ENCODE measurements around the gene SNX27. TPM values are rescaled to one million over a fixed set of nuclear protein-coding genes. Genes with fewer than 3 reads are reported as not detected.

SNX27 gene
- total RNA-seq, 1 experiment from 2014 or later: 42.2 TPM

DNA sequence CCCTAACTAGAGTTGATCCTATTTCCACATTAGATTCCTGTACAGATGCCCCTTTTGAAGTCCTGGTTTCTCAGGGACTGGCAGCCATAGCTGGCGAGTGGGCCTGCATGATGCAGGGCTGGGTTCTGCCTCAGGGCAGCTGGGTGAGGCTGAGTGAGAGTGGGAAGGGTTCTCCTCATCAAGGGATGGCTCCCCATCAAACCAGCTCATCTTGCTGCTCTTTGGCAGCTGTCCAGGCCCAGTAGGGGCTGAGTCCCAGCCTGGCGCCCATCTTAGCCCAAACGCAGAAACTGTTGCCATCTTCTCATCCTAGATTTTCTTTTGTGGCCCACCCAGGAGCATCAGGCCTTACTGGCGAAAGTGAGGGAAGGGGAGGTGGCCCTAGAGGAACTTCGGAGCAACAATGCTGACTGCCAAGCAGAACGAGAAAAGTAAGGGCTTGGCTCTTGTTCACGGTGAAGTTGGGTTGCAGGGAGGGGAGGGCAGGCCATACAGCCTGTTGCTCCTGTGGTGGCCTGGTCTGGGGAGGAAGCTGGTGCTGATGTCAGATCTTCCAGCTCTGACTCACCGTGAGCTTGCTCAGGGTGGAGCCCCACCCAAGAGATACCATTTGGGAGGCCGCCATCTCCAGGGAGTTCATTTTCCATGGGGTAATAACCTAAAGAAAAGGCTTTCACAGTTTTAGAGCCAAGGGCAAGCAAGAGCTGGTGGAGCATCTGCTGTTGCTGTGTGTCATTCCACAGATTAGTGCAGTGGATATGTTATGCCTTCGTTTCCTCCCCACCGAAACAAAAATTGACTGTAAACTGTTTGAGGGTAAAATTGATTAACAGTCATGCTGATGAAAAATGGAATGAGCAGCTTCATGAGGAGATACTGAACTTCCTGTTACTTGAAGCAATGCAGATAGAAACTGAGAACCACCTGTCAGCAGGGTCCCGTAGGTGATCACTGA lies 37.0 kb upstream of the SNX27 start (continued):
- TF ChIP-seq, protein P1, sequence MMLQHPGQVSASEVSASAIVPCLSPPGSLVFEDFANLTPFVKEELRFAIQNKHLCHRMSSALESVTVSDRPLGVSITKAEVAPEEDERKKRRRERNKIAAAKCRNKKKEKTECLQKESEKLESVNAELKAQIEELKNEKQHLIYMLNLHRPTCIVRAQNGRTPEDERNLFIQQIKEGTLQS (IDR thresholded peaks at IDR 0.05): no peak
- TF ChIP-seq SIN3A (IDR thresholded peaks at IDR 0.05; ENCODE audit: low read depth): no peak
- no peak for TF ChIP-seq EZH2phosphoT487 (IDR thresholded peaks at IDR 0.05; ENCODE audit: borderline replicate concordance)
- no peak for TF ChIP-seq POLR2A (IDR thresholded peaks at IDR 0.05; ENCODE audit: borderline replicate concordance, extremely low read depth, insufficient read depth, insufficient read length)
- TF ChIP-seq, protein P2, sequence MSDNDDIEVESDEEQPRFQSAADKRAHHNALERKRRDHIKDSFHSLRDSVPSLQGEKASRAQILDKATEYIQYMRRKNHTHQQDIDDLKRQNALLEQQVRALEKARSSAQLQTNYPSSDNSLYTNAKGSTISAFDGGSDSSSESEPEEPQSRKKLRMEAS (IDR thresholded peaks at IDR 0.05): no peak

DNA sequence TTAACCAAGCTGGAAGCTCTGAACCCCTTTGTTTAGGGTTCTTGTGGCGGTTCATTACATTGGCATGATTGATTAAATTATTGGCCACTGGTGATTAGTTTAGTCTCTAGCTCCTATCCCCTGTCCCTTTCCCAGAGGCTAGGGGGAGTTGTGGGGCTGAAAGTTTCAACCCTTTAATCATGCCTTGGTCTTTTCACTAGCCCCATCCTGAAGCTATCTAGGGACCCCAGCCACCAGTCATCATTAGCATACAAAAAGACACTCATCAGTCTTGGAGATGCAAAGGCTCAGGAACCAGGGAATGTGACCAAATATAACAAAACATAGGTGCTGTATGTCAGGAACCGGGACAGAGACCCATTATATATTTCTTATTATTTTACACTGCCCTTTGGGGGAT lies 34.7 kb upstream of the SNX27 start:
- Histone ChIP-seq H3K36me3 (ENCODE audit: control insufficient read depth in 1 of 2, insufficient read depth in 2 of 2, low read length in 2 of 2) (peaks cover 0 to 9% of the 10 kb centered on the region in 2 experiments; a peak in 1 of 4 replicates), H3K27ac (ENCODE audit: low read depth, low read length) (no peak overlapping the region), H3K79me2 (ENCODE audit: insufficient read depth, low read length) (no peaks in the 10 kb centered on the region), H3K4me1 (ENCODE audit: control insufficient read depth in 1 of 2, insufficient read depth in 2 of 2, low read length in 2 of 2) (peaks cover 4 to 41% of the 10 kb centered on the region in 2 experiments), H2AFZ (ENCODE audit: low read depth, low read length, poor library complexity, severe bottlenecking) (no peak overlapping the region), H3K4me2 (ENCODE audit: low read length) (no peak overlapping the region), H3K9me3 (ENCODE audit: control insufficient read depth in 1 of 2, insufficient read depth in 1 of 2, low read depth in 1 of 2, low read length in 2 of 2) (no peaks in the 10 kb centered on the region), H3K9ac (ENCODE audit: low read length) (no peak overlapping the region), H3K27me3 (ENCODE audit: insufficient read depth, low read length) (no peaks in the 10 kb centered on the region), H4K20me1 (ENCODE audit: insufficient read depth) (no peaks in the 10 kb centered on the region), H3K4me3 (replicated peaks in 1 of 2; ENCODE audit: low read depth in 1 of 2, low read length in 2 of 2) (no peak overlapping the region), H3K9me2 (ENCODE audit: insufficient read depth) (no peaks in the 10 kb centered on the region)
- ATAC-seq (no peak), DNase-seq (ENCODE audit: low read depth, low spot score) (no peak)
- RAD21 ChIA-PET (ENCODE audit: low non-redundant PET in 1 of 2, low total read pairs in 2 of 2, uncharacterized antibody in 2 of 2, unreplicated experiment in 2 of 2): no interaction called here
- intact Hi-C loops (cut with micrococcal nuclease): no loop called here
- TF ChIP-seq SRF (IDR thresholded peaks at IDR 0.05; ENCODE audit: low read depth): no peak
- TF ChIP-seq TCF7L2 (IDR thresholded peaks at IDR 0.05; ENCODE audit: borderline replicate concordance, extremely low read depth, insufficient read depth, insufficient read length): no peak
- TF ChIP-seq YY1 (IDR thresholded peaks at IDR 0.05; ENCODE audit: extremely low read depth, insufficient replicate concordance, low read depth, low read length): no peak
- TF ChIP-seq SIN3A (IDR thresholded peaks at IDR 0.05; ENCODE audit: low read depth): no peak
- TF ChIP-seq EZH2 (IDR thresholded peaks at IDR 0.05): no peak
- no peak for TF ChIP-seq EZH2phosphoT487 (IDR thresholded peaks at IDR 0.05; ENCODE audit: borderline replicate concordance)
- TF ChIP-seq, protein P3, sequence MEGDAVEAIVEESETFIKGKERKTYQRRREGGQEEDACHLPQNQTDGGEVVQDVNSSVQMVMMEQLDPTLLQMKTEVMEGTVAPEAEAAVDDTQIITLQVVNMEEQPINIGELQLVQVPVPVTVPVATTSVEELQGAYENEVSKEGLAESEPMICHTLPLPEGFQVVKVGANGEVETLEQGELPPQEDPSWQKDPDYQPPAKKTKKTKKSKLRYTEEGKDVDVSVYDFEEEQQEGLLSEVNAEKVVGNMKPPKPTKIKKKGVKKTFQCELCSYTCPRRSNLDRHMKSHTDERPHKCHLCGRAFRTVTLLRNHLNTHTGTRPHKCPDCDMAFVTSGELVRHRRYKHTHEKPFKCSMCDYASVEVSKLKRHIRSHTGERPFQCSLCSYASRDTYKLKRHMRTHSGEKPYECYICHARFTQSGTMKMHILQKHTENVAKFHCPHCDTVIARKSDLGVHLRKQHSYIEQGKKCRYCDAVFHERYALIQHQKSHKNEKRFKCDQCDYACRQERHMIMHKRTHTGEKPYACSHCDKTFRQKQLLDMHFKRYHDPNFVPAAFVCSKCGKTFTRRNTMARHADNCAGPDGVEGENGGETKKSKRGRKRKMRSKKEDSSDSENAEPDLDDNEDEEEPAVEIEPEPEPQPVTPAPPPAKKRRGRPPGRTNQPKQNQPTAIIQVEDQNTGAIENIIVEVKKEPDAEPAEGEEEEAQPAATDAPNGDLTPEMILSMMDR (IDR thresholded peaks at IDR 0.05 in 2 of 3, conservative IDR thresholded peaks at IDR 0.05 in 1 of 3; ENCODE audit: borderline replicate concordance in 1 of 3, insufficient read depth in 1 of 3, low read depth in 2 of 3, low read length in 2 of 3): no peak
- no peak for TF ChIP-seq ZFX (IDR thresholded peaks at IDR 0.05)
- no peak for TF ChIP-seq CEBPB (IDR thresholded peaks at IDR 0.05; ENCODE audit: low read depth)
- TF ChIP-seq FOSL1 (IDR thresholded peaks at IDR 0.05; ENCODE audit: low read depth): no peak
- no peak for TF ChIP-seq JUND (IDR thresholded peaks at IDR 0.05)
- no peak for TF ChIP-seq ELF1 (IDR thresholded peaks at IDR 0.05; ENCODE audit: borderline replicate concordance, low read depth)
- no peak for TF ChIP-seq POLR2AphosphoS5 (IDR thresholded peaks at IDR 0.05; ENCODE audit: low read depth, low read length)
- no peak for TF ChIP-seq POLR2A (IDR thresholded peaks at IDR 0.05; ENCODE audit: borderline replicate concordance, extremely low read depth, insufficient read depth, insufficient read length)
- TF ChIP-seq, protein P2 (IDR thresholded peaks at IDR 0.05): no peak
- no peak for TF ChIP-seq RAD21 (IDR thresholded peaks at IDR 0.05; ENCODE audit: low read depth)
- no TSS peak for BruUV-seq (replicated peaks)
- POLR2A ChIA-PET: no interaction called here
- CTCF ChIA-PET: no interaction called here

Measured in HCT116 (cell line).